GM12878 (cell line): ENCODE measurements around the gene AP1M1.

Source experiments
- CREB1 ChIP-seq: IDR thresholded peaks from 2 replicates; pipeline ENCODE4 v1.6.1; 2012; ENCODE audit warnings: low read depth, mild to moderate bottlenecking, inconsistent platforms
- DPF2 ChIP-seq: fragments of 450-650 bp; IDR thresholded peaks from 2 replicates; pipeline ENCODE4 v1.6.1; 2017; ENCODE audit warnings: mild to moderate bottlenecking
- EGR1 ChIP-seq, 2 experiments: IDR thresholded peaks; 1 replicate in 1 of 2; 2 replicates in 1 of 2; pipeline ENCODE4 v1.6.1; 2011 to 2012; ENCODE audit warnings: low read depth in 2 of 2, low read length in 2 of 2, borderline replicate concordance in 1 of 2, mild to moderate bottlenecking in 1 of 2, moderate library complexity in 1 of 2
- POLR2AphosphoS5 ChIP-seq: IDR thresholded peaks from 2 replicates; pipeline ENCODE4 v1.6.1; 2011; ENCODE audit warnings: mild to moderate bottlenecking, low read length, inconsistent platforms
- SPI1 ChIP-seq: IDR thresholded peaks from 2 replicates; pipeline ENCODE4 v1.6.1; 2011; ENCODE audit warnings: low read depth, mild to moderate bottlenecking, low read length, moderate library complexity, borderline replicate concordance; ENCODE audit not compliant: insufficient read depth
- YY1 ChIP-seq: IDR thresholded peaks from 2 replicates; pipeline ENCODE4 v1.6.1; 2011; ENCODE audit warnings: low read depth, mild to moderate bottlenecking, low read length
- TF ChIP-seq, protein P1 (sequence below): IDR thresholded peaks from 2 replicates; pipeline ENCODE4 v1.6.1; 2012; ENCODE audit warnings: mild to moderate bottlenecking, low read depth, low read length
- TF ChIP-seq, protein P2 (sequence below), 3 experiments: IDR thresholded peaks in 2 of 3; conservative IDR thresholded peaks in 1 of 3; 2 replicates each; pipeline ENCODE4 v1.5.1; 2011; ENCODE audit warnings: low read depth in 3 of 3, low read length in 3 of 3, mild to moderate bottlenecking in 3 of 3, control low read depth in 2 of 3, moderate library complexity in 2 of 3, inconsistent platforms in 1 of 3, mixed read lengths in 1 of 3; ENCODE audit not compliant: control insufficient read depth in 2 of 3, insufficient read depth in 1 of 3; ENCODE audit errors: extremely low read depth in 1 of 3
- TF ChIP-seq, protein P3 (sequence below): IDR thresholded peaks from 2 replicates; pipeline ENCODE4 v1.6.1; 2011; ENCODE audit warnings: low read depth, mild to moderate bottlenecking, low read length, moderate library complexity, borderline replicate concordance; ENCODE audit errors: extremely low read depth
- TF ChIP-seq, protein P4 (sequence below): IDR thresholded peaks from 2 replicates; pipeline ENCODE4 v1.6.1; 2012; ENCODE audit warnings: low read depth, low read length, improper control_type of control experiment
- TF ChIP-seq, protein P5 (sequence below): fragments of 150-350 bp; IDR thresholded peaks from 2 replicates; pipeline ENCODE4 v1.6.1; 2016; ENCODE audit warnings: low read depth, low read length
- TF ChIP-seq, protein P6 (sequence below): IDR thresholded peaks from 2 replicates; pipeline ENCODE4 v1.6.1; 2011; ENCODE audit warnings: low read depth, low read length, improper control_type of control experiment, borderline replicate concordance

DNA sequence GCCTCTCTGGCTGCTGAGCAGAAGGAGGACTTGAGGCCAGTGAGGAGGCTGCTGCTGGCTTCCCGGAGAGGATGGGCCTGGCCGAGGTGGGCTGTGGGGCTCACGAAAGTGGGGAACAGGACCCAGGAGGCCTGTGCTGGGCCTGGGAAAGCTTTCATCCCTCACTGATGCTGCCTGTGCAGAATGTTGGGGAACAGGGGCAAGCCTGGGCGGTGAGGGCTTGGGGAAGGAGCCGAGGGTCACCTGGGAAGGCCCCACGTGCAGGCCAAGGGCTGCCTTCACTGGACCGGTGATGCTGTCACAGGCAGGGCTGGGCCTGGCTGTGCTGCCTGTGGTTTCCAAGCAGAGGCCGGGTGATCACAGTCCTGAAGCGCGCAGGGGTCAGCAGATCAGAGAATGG lies 9.4 kb downstream of the AP1M1 start:
- TF ChIP-seq SPI1 (no peak), EGR1 (IDR thresholded peaks at IDR 0.05; ENCODE audit: borderline replicate concordance in 1 of 2, low read depth in 2 of 2, low read length in 2 of 2) (no peak), DPF2 (no peak), POLR2AphosphoS5 (no peak; the same call in 1 of the 2 replicates), YY1 (no peak), CREB1 (no peak)
- TF ChIP-seq, protein P1, sequence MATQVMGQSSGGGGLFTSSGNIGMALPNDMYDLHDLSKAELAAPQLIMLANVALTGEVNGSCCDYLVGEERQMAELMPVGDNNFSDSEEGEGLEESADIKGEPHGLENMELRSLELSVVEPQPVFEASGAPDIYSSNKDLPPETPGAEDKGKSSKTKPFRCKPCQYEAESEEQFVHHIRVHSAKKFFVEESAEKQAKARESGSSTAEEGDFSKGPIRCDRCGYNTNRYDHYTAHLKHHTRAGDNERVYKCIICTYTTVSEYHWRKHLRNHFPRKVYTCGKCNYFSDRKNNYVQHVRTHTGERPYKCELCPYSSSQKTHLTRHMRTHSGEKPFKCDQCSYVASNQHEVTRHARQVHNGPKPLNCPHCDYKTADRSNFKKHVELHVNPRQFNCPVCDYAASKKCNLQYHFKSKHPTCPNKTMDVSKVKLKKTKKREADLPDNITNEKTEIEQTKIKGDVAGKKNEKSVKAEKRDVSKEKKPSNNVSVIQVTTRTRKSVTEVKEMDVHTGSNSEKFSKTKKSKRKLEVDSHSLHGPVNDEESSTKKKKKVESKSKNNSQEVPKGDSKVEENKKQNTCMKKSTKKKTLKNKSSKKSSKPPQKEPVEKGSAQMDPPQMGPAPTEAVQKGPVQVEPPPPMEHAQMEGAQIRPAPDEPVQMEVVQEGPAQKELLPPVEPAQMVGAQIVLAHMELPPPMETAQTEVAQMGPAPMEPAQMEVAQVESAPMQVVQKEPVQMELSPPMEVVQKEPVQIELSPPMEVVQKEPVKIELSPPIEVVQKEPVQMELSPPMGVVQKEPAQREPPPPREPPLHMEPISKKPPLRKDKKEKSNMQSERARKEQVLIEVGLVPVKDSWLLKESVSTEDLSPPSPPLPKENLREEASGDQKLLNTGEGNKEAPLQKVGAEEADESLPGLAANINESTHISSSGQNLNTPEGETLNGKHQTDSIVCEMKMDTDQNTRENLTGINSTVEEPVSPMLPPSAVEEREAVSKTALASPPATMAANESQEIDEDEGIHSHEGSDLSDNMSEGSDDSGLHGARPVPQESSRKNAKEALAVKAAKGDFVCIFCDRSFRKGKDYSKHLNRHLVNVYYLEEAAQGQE = no peak
- TF ChIP-seq, protein P2, sequence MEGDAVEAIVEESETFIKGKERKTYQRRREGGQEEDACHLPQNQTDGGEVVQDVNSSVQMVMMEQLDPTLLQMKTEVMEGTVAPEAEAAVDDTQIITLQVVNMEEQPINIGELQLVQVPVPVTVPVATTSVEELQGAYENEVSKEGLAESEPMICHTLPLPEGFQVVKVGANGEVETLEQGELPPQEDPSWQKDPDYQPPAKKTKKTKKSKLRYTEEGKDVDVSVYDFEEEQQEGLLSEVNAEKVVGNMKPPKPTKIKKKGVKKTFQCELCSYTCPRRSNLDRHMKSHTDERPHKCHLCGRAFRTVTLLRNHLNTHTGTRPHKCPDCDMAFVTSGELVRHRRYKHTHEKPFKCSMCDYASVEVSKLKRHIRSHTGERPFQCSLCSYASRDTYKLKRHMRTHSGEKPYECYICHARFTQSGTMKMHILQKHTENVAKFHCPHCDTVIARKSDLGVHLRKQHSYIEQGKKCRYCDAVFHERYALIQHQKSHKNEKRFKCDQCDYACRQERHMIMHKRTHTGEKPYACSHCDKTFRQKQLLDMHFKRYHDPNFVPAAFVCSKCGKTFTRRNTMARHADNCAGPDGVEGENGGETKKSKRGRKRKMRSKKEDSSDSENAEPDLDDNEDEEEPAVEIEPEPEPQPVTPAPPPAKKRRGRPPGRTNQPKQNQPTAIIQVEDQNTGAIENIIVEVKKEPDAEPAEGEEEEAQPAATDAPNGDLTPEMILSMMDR (IDR thresholded peaks at IDR 0.05 in 2 of 3, conservative IDR thresholded peaks at IDR 0.05 in 1 of 3; ENCODE audit: control insufficient read depth in 2 of 3, extremely low read depth in 1 of 3, insufficient read depth in 1 of 3, low read depth in 3 of 3, low read length in 3 of 3) = no peak
- TF ChIP-seq, protein P3, sequence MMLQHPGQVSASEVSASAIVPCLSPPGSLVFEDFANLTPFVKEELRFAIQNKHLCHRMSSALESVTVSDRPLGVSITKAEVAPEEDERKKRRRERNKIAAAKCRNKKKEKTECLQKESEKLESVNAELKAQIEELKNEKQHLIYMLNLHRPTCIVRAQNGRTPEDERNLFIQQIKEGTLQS = no peak
- TF ChIP-seq, protein P4, sequence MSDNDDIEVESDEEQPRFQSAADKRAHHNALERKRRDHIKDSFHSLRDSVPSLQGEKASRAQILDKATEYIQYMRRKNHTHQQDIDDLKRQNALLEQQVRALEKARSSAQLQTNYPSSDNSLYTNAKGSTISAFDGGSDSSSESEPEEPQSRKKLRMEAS = no peak
- TF ChIP-seq, protein P5, sequence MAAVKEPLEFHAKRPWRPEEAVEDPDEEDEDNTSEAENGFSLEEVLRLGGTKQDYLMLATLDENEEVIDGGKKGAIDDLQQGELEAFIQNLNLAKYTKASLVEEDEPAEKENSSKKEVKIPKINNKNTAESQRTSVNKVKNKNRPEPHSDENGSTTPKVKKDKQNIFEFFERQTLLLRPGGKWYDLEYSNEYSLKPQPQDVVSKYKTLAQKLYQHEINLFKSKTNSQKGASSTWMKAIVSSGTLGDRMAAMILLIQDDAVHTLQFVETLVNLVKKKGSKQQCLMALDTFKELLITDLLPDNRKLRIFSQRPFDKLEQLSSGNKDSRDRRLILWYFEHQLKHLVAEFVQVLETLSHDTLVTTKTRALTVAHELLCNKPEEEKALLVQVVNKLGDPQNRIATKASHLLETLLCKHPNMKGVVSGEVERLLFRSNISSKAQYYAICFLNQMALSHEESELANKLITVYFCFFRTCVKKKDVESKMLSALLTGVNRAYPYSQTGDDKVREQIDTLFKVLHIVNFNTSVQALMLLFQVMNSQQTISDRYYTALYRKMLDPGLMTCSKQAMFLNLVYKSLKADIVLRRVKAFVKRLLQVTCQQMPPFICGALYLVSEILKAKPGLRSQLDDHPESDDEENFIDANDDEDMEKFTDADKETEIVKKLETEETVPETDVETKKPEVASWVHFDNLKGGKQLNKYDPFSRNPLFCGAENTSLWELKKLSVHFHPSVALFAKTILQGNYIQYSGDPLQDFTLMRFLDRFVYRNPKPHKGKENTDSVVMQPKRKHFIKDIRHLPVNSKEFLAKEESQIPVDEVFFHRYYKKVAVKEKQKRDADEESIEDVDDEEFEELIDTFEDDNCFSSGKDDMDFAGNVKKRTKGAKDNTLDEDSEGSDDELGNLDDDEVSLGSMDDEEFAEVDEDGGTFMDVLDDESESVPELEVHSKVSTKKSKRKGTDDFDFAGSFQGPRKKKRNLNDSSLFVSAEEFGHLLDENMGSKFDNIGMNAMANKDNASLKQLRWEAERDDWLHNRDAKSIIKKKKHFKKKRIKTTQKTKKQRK = no peak
- TF ChIP-seq, protein P6, sequence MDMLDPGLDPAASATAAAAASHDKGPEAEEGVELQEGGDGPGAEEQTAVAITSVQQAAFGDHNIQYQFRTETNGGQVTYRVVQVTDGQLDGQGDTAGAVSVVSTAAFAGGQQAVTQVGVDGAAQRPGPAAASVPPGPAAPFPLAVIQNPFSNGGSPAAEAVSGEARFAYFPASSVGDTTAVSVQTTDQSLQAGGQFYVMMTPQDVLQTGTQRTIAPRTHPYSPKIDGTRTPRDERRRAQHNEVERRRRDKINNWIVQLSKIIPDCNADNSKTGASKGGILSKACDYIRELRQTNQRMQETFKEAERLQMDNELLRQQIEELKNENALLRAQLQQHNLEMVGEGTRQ = no peak
